Common myeloid progenitor, CD34-positive (primary cell): ENCODE data around the gene HHAT.

Experiments used
- CTCF ChIA-PET: fragments of 350-600 bp; sonication (Branson Sonifier 250); formaldehyde crosslinking; loops from one replicate; lab custom pipeline; 2021; ENCODE audit warnings: antibody characterized with exemption; lab: Charles Lee
- POLR2A ChIA-PET: fragments of 350-600 bp; sonication (Branson Sonifier 250); formaldehyde crosslinking; loops from one replicate; lab custom pipeline; 2021; ENCODE audit warnings: antibody characterized with exemption; lab: Charles Lee
- DNase-seq, 3 donors: peaks; one replicate each; pipeline versions ENCODE4 v3.0.0 to v3.0.0-alpha.2; 2013
- H3K27ac ChIP-seq, 2 experiments: 1 replicate in 1 of 2; 2 replicates in 1 of 2; pipeline ENCODE4 v1.7.0; 2013; ENCODE audit warnings: inconsistent platforms in 2 of 2, low read length in 2 of 2, mild to moderate bottlenecking in 2 of 2, low read depth in 1 of 2, moderate library complexity in 1 of 2; ENCODE audit not compliant: severe bottlenecking in 2 of 2, insufficient read depth in 1 of 2, poor library complexity in 1 of 2
- H3K27me3 ChIP-seq, 5 experiments: replicated peaks in 2 of 5; 1 replicate in 3 of 5; 2 replicates in 2 of 5; pipeline versions ENCODE4 v1.6.1 to v1.7.0; 2013; ENCODE audit warnings: low read length in 4 of 5, mild to moderate bottlenecking in 2 of 5, moderate library complexity in 2 of 5, inconsistent platforms in 1 of 5; ENCODE audit not compliant: insufficient read depth in 5 of 5, control insufficient read depth in 4 of 5
- H3K36me3 ChIP-seq, 4 experiments: 1 replicate in 2 of 4; 2 replicates in 2 of 4; pipeline versions ENCODE4 v1.6.1 to v1.7.0; 2013; ENCODE audit warnings: low read length in 3 of 4, control low read depth in 1 of 4, mild to moderate bottlenecking in 1 of 4; ENCODE audit not compliant: control insufficient read depth in 4 of 4, insufficient read depth in 4 of 4
- H3K4me1 ChIP-seq, 4 experiments: 1 replicate in 3 of 4; 2 replicates in 1 of 4; pipeline versions ENCODE4 v1.6.1 to v1.7.1; 2013; ENCODE audit warnings: low read length in 3 of 4, mild to moderate bottlenecking in 3 of 4, control low read depth in 1 of 4, inconsistent platforms in 1 of 4, moderate library complexity in 1 of 4; ENCODE audit not compliant: control insufficient read depth in 4 of 4, insufficient read depth in 4 of 4; ENCODE audit errors: control extremely low read depth in 1 of 4
- H3K4me3 ChIP-seq, 7 experiments: 1 replicate in 4 of 7; 2 replicates in 3 of 7; pipeline versions ENCODE4 v1.5.1 to v1.7.0; 2013; ENCODE audit warnings: mild to moderate bottlenecking in 7 of 7, low read length in 6 of 7, moderate library complexity in 6 of 7, inconsistent platforms in 2 of 7, low read depth in 2 of 7, control low read depth in 1 of 7; ENCODE audit not compliant: insufficient read depth in 4 of 7, control insufficient read depth in 1 of 7; ENCODE audit errors: extremely low read depth in 1 of 7
- H3K9me3 ChIP-seq, 5 experiments: 1 replicate in 4 of 5; 2 replicates in 1 of 5; pipeline versions ENCODE4 v1.6.1 to v1.7.1; 2013; ENCODE audit warnings: low read length in 4 of 5, mild to moderate bottlenecking in 2 of 5, inconsistent platforms in 1 of 5, low read depth in 1 of 5, moderate library complexity in 1 of 5; ENCODE audit not compliant: control insufficient read depth in 4 of 5, insufficient read depth in 2 of 5; ENCODE audit errors: control extremely low read depth in 1 of 5
- WGBS: methylation state at CpG from one replicate; pipeline ENCODE4 v1.1.5; 2013; ENCODE audit not compliant: insufficient coverage; 5-methylcytosine and 5-hydroxymethylcytosine counted together

The HHAT gene

GRCh38 chr1:210339500-210339899, 10.8 kb downstream of the HHAT start:
- H3K4me3 ChIP-seq: no peak overlapping the region
- no CpG with 5 or more reads among the region's 2 CpGs for WGBS
- POLR2A ChIA-PET: no interaction called here
- CTCF ChIA-PET: no interaction called here
- H3K9me3 ChIP-seq: no peaks in the 10 kb centered on the region
- H3K36me3 ChIP-seq: no peaks in the 10 kb centered on the region
- H3K4me1 ChIP-seq: peaks cover 10 to 36% (median 16%) of the 10 kb centered on the region in 4 experiments
- H3K27ac ChIP-seq: no peak overlapping the region
- no peak for DNase-seq
- no peaks in the 10 kb centered on the region for H3K27me3 ChIP-seq

- CTCF ChIA-PET: interaction anchor here (1.2 to 4.3 kb wide), 3 partner anchors 16 to 30 kb away, joined by 3 to 13 read pairs (median 8); no protein-coding TSS in a partner anchor
- Histone ChIP-seq H3K4me1 (peaks cover 10 to 36% (median 16%) of the 10 kb centered on the region in 4 experiments), H3K4me3 (peak overlapping the region in 2 of 7 experiments; percentile 4 to 25), H3K27me3 (no peaks in the 10 kb centered on the region), H3K27ac (no peak overlapping the region), H3K36me3 (no peaks in the 10 kb centered on the region), H3K9me3 (no peaks in the 10 kb centered on the region)
- DNase-seq: peak; percentile 25 to 75 (median 58)
- 0% methylated on average over 2 of the region's 3 CpGs for WGBS
- POLR2A ChIA-PET: no interaction called here
Measured at GRCh38 chr1:210340311-210340710, 11.6 kb downstream of the HHAT start.

- H3K4me3 ChIP-seq: peak overlapping the region in 1 of 7 experiments; percentile 4
- H3K27ac ChIP-seq: no peak overlapping the region
- 92% methylated on average over 1 of the region's 2 CpGs for WGBS
- no peaks in the 10 kb centered on the region for H3K9me3 ChIP-seq
- H3K36me3 ChIP-seq: no peaks in the 10 kb centered on the region
- peaks cover 10 to 36% (median 16%) of the 10 kb centered on the region in 4 experiments for H3K4me1 ChIP-seq
- POLR2A ChIA-PET: no interaction called here
- CTCF ChIA-PET: interaction anchor here (1.2 to 4.3 kb wide), 3 partner anchors 15 to 31 kb away, joined by 3 to 13 read pairs (median 8); no protein-coding TSS in a partner anchor
- no peaks in the 10 kb centered on the region for H3K27me3 ChIP-seq
- no peak for DNase-seq
Measured at GRCh38 chr1:210340841-210341240, 12.1 kb downstream of the HHAT start.

- H3K4me1 ChIP-seq: peaks cover 10 to 36% (median 16%) of the 10 kb centered on the region in 4 experiments
- H3K36me3 ChIP-seq: no peaks in the 10 kb centered on the region
- H3K27ac ChIP-seq: no peak overlapping the region
- DNase-seq: peak; percentile 20 to 46 (median 37)
- H3K4me3 ChIP-seq: peak overlapping the region in 3 of 7 experiments; percentile 24 to 69 (median 55)
- ChIA-PET CTCF (interaction anchor here (3.1 to 4.3 kb wide), 2 partner anchors 13 to 16 kb away, joined by 8 to 13 read pairs; no protein-coding TSS in a partner anchor), POLR2A (no interaction called here)
- no peaks in the 10 kb centered on the region for H3K27me3 ChIP-seq
- WGBS: 63% methylated on average over 10 of the region's 14 CpGs
- no peaks in the 10 kb centered on the region for H3K9me3 ChIP-seq
Measured at GRCh38 chr1:210342986-210343780, 14.5 kb downstream of the HHAT start.

GRCh38 chr1:210344706-210345105, 16.0 kb downstream of the HHAT start:
- Histone ChIP-seq H3K9me3 (no peaks in the 10 kb centered on the region), H3K27ac (no peak overlapping the region), H3K27me3 (no peaks in the 10 kb centered on the region), H3K36me3 (no peaks in the 10 kb centered on the region), H3K4me3 (no peak overlapping the region), H3K4me1 (peaks cover 10 to 36% (median 15%) of the 10 kb centered on the region in 4 experiments)
- DNase-seq: peak in 1 of 3 donors; percentile 53
- ChIA-PET CTCF (interaction anchor here (0.9 kb wide), 1 partner anchor 55 kb away, joined by 3 read pairs; no protein-coding TSS in a partner anchor), POLR2A (no interaction called here)
- 70% methylated on average over 7 of the region's 9 CpGs for WGBS

- Histone ChIP-seq H3K9me3 (no peaks in the 10 kb centered on the region), H3K27ac (no peak overlapping the region), H3K27me3 (no peaks in the 10 kb centered on the region), H3K36me3 (no peaks in the 10 kb centered on the region), H3K4me3 (no peak overlapping the region), H3K4me1 (peaks cover 0 to 16% (median 3%) of the 10 kb centered on the region in 4 experiments)
- no CpG with 5 or more reads among the region's 1 CpG for WGBS
- peak in 1 of 3 donors; percentile 35 for DNase-seq
- CTCF ChIA-PET: interaction anchor here (1.1 to 1.4 kb wide), 3 partner anchors 9 to 13 kb away, joined by 3 to 4 read pairs (median 3); no protein-coding TSS in a partner anchor
- POLR2A ChIA-PET: no interaction called here
Measured at GRCh38 chr1:210347112-210347511, 18.4 kb downstream of the HHAT start.

GRCh38 chr1:210351496-210351895, 22.8 kb downstream of the HHAT start:
- WGBS: 100% methylated on average over 3 of the region's 3 CpGs
- Histone ChIP-seq H3K27me3 (no peaks in the 10 kb centered on the region), H3K9me3 (no peaks in the 10 kb centered on the region), H3K27ac (no peak overlapping the region), H3K4me1 (no peaks in the 10 kb centered on the region), H3K36me3 (no peaks in the 10 kb centered on the region), H3K4me3 (no peak overlapping the region)
- CTCF ChIA-PET: interaction anchor here (2.3 kb wide), 1 partner anchor 9 kb away, joined by 12 read pairs; no protein-coding TSS in a partner anchor
- POLR2A ChIA-PET: no interaction called here
- no peak for DNase-seq
